Fibroblast of lung (primary cell): ENCODE data around the gene LTV1.

Experiments used
- CTCF ChIP-seq, 2 donors: IDR thresholded peaks in 1 of 2; conservative IDR thresholded peaks in 1 of 2; 1 replicate in 1 of 2; 2 replicates in 1 of 2; pipeline ENCODE4 v1.5.1; 2011 to 2012; ENCODE audit warnings: low read length in 2 of 2, control low read depth in 1 of 2, inconsistent platforms in 1 of 2, low read depth in 1 of 2, mild to moderate bottlenecking in 1 of 2
- EZH2 ChIP-seq: IDR thresholded peaks from 2 replicates; pipeline ENCODE4 v1.5.1; 2012; ENCODE audit warnings: low read length, control low read depth, mild to moderate bottlenecking; ENCODE audit errors: missing control alignments

GRCh38 chr6:143838395-143838794, 4.7 kb upstream of the LTV1 start:
- no peak for TF ChIP-seq CTCF (conservative IDR thresholded peaks at IDR 0.05 in 1 of 2, IDR thresholded peaks at IDR 0.05 in 1 of 2; ENCODE audit: low read depth in 1 of 2, low read length in 2 of 2)
- no peak for TF ChIP-seq EZH2
